SH-SY5Y (cell line): Measurements from ENCODE around the gene MGAT5B.

Experiments used
- GATA2 ChIP-seq: IDR thresholded peaks from 2 replicates; pipeline ENCODE4 v1.6.1; 2011; ENCODE audit warnings: mild to moderate bottlenecking, low read depth, low read length
- GATA3 ChIP-seq: IDR thresholded peaks from 2 replicates; pipeline ENCODE4 v1.6.1; 2011; ENCODE audit warnings: low read depth, mild to moderate bottlenecking, low read length, moderate library complexity

DNA sequence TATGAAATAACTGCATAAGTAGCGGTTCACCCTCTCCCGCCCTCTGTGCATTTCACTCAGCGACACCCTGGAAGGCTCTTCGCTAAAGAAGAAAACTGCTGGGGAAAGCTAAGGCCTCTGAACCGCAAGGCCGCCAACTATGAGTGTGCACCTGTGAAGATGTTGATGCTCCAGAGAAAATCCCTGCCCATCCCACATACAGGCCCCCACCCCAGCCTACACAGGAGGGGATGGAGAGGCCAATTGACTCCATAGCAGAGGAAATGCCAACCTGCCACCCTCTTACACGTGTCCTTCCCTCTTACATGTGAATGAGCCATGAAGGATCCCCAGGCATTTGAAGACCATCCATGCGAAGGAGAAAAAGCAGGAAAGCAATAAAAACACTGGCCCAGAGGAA, 104.8 kb downstream of the MGAT5B start:
- TF ChIP-seq GATA2 (no peak), GATA3 (no peak)
